Caki2 (cell line): ENCODE data around the gene PARVA. TPM values are rescaled to one million over a fixed set of nuclear protein-coding genes. Genes with fewer than 3 reads are reported as not detected.
A peak's percentile ranks its signal among the peaks of the same experiment; 100 is the strongest.
"Not testable (repeated sequence)": the region's sequence is repeated elsewhere in the genome, so short reads cannot be mapped to it uniquely, and the experiment has no call there.

Experiments
- DNase-seq: peaks from one replicate; pipeline ENCODE4 v3.0.0-alpha.2; 2015; ENCODE audit warnings: low read depth
- in situ Hi-C: cut with HindIII; loops from 2 replicates; pipeline ENCODE4 v1.10.0; 2016; ENCODE audit warnings: low sequenced_read_pairs, low pct_unique_long_range_greater_than_20kb, mixed read lengths
- total RNA-seq: library from RNA; depleted of rRNA; stranded (reverse); fragments of >200 nt; shearing (Covaris generic); gene quantifications from 2 replicates; pipeline ENCODE4 v1.2.3, GENCODE V29; 2014; ENCODE audit warnings: low replicate concordance; rRNA removed

PARVA gene, protein sequence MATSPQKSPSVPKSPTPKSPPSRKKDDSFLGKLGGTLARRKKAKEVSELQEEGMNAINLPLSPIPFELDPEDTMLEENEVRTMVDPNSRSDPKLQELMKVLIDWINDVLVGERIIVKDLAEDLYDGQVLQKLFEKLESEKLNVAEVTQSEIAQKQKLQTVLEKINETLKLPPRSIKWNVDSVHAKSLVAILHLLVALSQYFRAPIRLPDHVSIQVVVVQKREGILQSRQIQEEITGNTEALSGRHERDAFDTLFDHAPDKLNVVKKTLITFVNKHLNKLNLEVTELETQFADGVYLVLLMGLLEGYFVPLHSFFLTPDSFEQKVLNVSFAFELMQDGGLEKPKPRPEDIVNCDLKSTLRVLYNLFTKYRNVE
- total RNA-seq = 12.8 and 14.8 TPM in 2 replicates

DNA sequence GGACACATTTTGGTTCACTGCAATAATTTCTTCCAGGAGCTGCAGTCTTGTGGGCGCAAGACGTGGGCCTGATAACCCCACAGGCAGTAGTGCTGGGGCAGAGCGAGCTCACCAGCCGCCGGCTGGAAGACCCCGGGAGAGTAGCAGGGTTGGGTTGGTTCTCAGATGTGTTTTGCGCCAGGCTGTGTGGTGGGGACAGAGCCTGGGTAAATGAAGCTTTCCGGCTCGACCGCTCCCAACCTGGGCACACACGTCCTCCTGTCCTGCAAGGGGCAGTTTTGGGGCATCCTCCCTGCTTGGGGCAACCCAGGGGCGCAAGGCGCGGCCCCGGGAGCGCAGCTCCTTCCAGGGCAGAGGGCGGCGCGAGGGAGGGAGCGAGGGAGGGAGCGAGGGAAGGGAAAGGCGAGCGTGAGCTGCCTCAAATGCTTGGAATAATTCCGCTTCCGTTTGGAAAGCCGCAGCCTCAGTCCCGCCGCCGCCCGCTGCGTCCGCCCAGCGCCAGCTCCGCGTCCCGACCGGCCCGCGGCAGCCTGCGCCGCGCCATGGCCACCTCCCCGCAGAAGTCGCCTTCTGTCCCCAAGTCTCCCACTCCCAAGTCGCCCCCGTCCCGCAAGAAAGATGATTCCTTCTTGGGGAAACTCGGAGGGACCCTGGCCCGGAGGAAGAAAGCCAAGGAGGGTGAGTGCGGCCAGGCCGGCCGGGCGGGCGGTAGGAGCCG is at the start of gene PARVA:
Gene PARVA, plus strand, starts transcription at position 466 of the 718 bp plus-strand sequence. Its CDS starts 77 bp downstream, at position 543.
- in situ Hi-C loops = no loop called here
- DNase-seq = peak; percentile 77

DNA sequence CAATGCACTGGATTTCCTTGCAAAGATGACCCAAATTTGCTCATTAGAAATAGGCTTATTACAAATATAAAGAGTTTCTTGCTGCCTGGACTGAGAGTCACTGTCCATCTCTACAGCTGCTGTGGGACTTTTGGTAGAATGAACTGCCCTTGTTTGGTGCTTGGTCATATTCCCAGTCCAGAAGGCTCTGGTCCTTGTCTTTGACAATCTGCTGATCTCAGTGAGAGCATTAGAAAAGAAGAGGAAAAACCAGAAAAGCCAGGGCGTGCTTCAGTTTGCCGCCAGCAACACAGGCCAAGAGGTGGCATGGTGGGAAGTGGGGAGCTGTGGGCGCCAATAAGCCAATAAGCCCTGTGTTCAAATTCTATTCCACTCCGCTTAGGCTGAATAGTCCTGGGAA is 48.2 kb upstream of the PARVA start:
- no peak for DNase-seq
- in situ Hi-C loops = no loop called here

DNA sequence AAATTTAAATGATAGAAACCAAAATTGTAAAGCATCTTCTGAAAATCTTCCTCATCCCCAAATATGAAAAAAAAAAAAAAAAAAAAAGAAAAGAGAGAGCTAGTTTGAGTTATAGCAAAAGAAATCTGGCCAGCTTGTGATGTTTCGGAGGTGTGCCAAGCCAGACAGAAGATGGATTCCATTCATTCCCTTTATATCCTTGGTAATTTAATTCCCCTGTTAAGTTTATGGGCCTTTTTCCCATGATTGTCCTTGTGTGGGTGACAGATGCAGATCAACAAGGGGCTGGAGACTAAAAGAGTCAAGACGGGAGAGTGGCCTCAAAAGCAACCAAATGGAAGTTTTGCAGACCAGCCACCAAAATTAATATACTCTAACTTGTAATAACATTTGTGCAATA is 47.6 kb upstream of the PARVA start:
- in situ Hi-C loops = no loop called here
- no peak for DNase-seq

DNA sequence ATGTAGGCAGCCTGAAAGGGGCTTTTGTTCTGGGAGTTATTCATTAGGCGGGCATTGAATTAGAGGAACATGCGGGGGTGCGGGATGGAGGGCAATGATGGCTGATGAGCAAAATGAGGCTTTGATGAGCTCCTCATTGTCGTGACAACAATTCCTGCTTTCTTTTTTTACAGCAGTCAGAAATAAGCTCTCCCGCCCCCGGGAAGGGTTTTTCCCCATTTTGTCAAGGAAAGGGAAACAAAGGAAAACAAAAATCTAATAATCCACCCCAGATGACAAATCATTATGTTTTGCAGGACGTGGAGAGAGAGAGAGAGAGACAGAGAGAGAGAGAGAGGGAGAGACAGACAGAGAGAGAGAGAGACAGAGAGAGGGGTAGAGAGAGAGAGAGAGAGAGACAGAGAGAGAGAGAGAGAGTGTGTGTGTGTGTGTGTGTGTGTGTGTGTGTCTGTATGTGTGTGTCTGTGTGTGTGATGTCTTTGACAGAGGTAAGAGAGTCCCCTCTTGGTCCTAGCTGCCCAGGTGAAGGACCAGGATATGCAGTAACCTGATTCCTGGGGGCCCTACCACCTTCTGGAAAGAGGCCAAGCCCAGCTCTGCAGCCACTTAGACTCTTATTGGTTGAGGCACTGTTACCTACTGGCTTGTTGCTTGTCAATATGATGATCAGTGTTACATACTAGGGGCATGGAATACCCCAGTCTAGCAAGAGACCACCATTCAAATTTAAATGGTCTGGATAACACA is 46.7 kb upstream of the PARVA start:
- in situ Hi-C loops = no loop called here
- no peak for DNase-seq

DNA sequence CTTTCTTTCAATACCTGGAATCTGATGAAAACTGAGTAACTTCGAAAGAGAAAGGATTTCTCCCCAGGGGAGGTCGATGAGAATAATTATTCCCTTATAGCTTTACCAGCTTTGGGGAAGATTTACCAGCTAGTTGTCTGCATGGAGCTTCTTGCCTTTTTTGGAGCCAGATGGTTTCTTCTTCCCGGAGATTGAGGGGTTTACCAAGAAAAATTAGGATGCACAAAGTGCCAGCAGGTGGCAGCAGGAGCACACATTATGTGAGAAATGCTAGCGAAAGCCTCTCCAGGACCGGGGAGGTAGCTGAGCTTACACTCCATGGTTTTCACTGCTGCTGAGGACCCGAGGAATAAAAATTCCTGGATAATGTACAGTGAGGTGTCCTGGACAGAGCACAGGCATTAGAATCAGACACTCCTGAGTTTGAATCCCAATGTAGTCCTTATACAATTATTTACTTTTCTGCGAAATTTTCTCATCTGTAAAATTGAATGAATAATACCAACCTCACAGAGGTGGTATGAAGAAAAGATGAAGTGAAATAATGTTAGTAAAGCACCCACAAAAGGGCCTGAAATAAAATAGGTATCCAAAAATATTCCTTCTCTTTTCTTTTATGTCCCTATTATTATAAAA is 46.0 kb upstream of the PARVA start:
- peak; percentile 66 for DNase-seq
- in situ Hi-C loops = no loop called here

DNA sequence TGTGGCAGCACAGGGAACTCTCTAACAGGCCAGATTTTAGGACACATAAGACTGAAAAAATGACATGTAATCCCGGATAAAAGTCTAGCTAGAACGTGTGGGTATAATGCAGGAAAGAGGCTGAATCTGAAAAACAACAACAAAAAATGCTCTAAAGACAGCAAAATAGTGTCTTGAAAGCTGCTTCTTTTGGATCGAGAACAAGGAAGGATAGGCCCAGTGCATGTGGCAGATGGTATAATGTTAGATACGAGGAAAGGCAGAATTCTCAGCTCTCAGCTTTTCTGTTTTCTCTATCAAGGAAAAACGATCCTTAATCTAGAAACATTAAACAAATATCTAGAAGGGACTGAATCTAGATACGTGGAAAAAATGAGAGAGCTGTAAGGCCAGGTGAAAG is 33.8 kb upstream of the PARVA start:
- in situ Hi-C loops = no loop called here

DNA sequence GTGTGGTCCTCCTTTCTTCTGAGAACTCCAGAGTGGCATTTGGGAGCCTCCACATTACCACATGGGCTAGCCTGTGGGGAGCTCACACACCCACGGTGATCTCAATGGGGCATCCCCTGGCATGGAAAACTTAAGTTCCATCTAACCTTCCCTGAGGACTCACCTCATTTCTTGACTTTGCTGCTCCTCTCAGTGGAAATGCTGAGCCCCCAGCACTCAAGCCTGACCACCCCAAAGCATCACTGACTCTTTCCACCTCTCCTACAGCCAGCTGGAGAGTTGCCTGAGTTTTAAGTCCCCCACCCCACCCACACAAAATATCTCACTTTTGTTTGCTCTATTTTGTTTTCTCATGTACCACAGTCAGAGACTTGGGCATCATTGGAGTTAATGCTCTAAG is 23.8 kb upstream of the PARVA start:
- no peak for DNase-seq
- in situ Hi-C loops = no loop called here

More for the DNA sequence above, 33.8 kb upstream of the PARVA start:
- DNase-seq = no peak

DNA sequence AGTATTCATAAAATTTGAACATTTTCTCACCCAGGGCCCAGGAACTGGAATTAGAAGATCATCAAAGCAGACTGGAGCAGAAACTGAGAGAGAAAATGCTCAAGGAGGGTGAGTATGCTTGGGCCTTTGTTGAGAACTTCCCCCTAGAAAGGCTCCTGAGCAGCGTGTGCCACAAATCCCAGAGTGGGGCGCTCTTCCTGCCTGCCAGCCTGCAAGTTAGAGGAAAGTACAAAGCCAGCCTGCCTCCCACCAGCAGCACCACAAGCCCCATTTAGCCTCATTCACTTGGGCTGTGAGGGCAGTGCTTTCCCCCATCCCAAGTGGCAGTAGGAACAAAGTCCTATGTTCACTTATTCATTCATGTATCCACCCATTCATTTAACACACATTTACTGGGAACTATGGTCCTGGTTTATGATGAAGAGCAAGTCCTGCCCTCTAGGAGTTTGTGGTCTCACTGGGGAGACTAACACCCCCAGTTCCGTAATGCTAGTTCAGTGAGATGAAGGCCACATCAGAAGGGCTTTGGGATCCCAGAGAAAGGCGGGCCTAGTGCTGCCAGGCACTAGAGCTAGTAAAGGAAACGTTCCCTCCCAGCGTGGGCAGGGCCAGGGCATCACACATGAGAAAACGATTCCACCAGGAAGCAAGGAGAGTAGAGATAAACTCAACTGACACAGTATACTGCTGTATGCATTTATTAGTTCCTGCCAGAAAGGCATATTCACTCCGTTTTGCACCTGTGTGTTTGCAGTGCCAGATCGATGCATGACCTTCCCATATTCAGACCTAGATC is 22.4 kb upstream of the PARVA start:
- in situ Hi-C loops = no loop called here
- DNase-seq = no peak

DNA sequence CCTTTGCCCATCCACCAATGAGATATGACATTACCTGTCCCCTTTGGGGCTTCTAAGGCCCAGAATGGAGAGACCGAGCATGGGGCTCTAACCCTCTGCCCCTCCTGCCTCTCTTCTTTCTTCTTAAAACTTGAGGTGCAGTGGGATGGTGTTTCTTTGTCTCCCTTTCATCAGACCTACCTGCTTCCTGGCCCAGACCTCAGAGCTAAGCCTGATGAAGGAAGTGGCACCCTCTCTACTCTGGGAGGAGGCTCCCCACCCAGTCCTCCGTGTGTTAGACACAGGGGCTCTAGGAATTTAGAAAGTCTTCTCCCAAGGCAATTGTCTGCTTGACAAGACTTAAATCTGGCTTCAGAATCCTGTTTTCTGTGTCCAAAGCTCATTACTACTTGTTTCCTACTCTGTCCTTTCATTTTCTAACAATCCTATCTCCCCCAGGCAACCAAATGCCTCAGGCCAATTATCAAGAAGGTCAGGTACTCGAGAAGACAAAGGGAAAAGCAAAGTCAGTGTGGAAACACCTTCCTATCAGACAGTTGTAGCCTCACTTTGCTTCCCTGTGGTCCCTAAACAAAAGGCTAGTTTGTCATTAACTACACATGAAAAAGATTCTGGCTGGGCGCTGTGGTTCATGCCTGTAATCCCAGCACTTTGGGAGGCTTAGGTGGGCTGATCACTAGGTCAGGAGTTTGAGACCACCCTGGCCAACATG is 20.3 kb upstream of the PARVA start:
- DNase-seq = no peak
- in situ Hi-C loops = no loop called here

DNA sequence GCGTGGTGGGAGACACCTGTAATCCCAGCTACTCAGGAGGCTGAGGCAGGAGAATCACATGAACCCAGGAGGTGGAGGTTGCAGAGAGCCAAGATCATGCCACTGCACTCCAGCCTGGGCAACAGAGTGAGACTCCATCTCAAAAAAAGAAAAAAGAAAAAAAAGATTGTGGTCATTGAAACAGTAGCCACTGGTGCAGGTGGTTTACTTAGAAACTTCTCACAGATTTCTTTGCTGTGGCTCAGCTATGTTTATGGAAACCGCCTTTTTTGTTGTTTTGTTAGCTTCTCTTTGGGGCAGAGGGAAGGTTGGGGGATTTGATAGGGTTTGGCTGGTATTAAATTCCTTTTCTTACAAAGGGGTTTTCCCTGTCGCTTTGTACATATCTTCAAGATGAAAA is 19.7 kb upstream of the PARVA start:
- DNase-seq, in situ Hi-C loops: not testable (repeated sequence)

DNA sequence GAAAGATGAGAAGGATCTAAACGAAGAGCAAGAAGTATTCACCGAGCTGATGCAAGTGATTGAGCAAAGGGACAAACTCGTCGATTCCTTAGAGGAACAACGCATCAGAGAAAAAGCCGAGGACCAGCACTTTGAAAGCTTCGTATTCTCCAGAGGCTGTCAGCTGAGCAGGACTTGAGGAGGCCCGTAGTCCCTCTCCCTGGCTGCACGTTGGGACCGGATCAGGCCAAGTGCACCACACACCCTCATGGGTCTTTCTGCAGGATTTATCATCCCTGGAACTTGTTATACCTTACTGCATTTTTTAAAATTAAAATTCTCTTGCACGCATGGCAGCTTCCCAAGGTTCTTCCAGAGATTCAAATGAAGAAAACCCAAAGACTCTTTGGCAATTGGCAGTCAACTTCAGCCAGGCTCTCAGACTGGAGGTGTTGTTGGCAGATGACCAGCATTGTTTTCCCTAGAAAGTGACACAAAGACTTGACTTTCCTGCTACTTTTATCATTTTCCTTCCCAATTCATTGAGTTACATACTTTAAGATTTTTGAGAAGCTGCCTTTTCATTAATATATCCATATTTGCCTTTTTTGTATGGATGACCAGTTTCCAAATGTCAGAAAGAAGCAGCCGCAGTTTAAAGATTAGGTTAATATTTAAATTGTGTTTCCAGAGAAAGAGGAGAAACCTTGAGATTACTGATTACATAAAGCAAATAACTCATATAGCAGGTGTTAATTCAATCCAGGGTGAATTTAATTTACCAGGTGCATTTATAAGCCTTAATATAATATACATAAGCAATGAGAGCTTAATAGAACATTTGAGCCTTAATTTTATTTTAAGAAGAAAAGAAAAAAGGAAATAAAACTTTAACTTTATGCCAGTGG is 18.8 kb upstream of the PARVA start:
- DNase-seq = no peak
- in situ Hi-C loops = no loop called here

DNA sequence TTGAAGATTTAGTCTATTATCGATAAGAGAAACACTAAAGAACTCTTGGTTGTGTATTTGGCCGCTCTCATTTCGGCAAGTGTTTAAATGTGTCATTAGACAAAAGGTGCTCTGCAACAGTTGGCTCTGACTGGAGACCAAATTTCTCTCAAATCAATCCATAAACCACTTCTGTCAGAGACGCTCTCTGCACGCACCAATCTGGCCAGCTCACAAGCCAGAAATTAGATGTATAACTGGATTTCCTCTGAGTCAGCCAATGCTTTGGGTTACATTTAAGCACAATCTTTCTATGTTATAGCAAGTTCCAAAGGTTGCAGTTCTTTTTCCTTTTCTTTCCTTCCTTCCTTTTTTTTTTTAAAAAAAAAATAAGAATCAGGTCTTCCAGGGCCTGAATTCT is 17.6 kb upstream of the PARVA start:
- in situ Hi-C loops = no loop called here
- no peak for DNase-seq

DNA sequence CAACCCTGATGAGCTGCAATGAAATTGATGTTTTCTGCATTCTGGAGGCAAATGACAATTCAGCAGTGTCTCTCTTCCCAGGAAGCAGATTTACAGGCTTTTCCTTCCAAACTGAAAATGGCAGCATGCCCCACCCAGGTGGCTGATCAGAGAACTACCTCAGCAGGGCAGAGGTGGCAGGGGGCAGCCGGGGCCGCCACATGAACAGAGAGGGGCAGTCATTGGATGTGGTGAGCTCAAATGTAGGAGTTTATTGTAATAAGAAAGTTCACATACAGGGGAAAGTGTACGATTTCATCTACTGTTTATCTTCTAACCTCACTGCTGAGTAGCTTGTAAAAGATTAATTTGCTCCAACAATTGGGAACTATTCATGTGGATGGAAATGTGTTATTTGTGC is 15.7 kb upstream of the PARVA start:
- DNase-seq = peak; percentile 21
- in situ Hi-C loops = no loop called here

DNA sequence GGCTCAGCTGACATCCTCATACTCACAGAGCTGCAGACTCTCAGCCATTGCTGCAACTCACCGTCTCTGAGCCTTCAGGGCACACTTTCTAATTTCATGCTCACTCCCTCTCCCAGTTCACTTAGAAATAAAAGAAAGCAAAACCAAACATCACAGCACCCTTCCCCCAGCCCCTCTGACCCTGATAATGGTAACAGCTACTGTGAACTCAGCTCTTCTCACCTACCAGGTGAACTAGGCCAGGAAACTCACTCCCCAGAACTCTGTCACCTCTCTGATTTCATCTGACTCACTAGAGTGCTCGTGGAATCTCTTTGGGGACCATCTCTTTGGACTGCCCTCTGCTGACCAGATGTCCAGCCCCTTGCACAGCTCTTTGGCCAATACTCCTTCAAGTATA is 14.5 kb upstream of the PARVA start:
- DNase-seq = no peak
- in situ Hi-C loops = no loop called here

DNA sequence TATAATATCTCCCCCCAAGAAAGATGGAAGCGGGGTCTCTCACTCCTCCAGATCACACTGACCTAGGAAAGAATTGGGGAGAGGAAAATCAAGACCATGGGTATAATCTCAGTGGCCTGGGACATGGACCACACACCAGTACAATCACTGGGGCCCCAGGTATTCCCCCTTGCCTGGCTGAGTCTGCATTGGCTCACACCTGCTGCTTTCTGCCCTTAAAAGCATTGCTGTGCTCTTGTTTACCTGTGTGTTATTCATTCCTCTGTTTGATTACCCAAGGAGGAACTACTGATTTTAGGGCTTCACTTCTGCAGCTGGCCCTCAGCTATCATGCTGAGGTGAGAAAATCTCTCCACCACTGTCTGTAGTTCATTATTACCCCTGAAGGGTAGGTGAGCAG is 14.0 kb upstream of the PARVA start:
- DNase-seq = no peak
- in situ Hi-C loops = no loop called here

DNA sequence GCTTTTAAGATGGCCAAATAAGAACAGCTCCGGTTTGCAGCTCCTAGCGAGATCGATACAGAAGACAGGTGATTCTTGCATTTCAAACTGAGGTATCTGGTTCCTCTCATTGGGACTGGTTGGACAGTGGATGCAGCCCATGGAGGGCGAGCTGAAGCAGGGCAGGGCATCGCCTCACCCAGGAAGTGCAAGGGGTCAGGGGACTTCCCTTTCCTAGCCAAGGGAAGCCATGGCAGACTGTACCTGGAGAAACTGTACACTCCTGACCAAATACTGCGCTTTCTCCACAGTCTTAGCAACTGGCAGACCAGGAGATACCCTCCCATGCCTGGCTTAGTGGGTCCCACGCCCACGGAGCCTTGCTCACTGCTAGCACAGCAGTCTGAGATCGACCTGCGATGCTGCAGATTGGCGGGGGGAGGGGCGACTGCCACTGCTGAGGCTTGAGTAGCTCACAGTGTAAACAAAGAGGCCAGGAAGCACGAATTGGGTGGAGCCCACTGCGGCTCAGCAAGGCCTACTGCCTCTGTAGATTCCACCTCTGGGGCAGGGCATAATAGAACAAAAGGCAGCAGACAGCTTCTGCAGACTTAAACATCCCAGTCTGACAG is 11.3 kb upstream of the PARVA start:
- DNase-seq = peak; percentile 29
- in situ Hi-C loops = not testable (repeated sequence)
